Measurements from ENCODE around the gene CEP170.
A peak's percentile ranks its signal among the peaks of the same experiment; 100 is the strongest.

The CEP170 gene

DNA sequence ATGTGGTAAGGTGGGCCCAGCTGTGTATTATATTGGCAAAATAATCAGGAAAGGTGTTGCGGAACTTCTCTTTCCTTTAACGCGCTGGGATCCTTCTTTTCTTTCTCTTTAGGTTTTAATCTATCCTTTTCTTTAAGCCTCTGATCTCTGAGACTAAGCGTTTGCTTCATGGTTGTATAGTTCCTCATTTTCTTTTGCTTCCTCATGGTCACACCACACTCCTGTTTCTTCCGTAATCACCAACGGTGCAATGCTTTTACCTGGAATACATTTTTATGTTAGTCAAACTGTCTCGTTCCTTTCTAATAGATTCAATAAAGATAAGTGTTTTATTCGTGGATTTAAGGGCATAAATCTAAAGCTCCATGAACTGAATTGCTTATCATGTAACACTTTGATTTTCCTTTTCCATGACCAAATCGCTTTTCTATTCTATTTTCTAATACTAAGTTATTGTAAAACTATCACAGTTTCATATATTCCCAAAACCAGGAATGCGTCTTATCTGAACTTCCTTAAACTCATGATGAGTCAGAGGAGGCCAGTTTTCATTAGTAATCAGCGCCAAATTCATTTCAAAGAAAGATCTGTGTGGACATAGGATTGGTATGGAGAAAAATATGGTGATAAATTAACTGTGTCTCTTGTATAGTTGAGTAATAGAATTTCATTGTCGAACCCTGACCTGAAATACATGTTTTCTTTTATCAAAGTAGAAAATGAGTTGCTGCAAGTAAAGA lies 13.0 kb upstream of the CEP170 start:
- DNase-seq: no peak

DNA sequence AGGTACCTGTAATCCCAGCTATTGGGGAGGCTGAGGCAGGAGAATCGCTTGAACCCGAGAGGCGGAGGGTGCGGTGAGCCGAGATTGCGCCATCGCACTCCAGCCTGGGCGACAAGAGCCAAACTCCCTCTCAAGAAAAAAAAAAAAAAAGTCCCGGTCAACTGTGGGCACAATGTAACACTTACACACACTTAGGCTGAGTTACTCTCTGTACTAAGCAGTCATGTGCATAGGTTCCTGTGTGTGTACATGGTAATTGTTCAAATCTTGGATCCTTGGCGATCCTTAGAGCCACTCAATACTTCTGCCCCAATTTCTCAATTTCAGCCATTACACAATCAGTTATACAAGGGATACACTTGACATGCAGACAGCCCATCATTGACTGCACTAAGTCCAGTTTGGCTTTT lies 12.4 kb upstream of the CEP170 start:
- DNase-seq: no peak

DNA sequence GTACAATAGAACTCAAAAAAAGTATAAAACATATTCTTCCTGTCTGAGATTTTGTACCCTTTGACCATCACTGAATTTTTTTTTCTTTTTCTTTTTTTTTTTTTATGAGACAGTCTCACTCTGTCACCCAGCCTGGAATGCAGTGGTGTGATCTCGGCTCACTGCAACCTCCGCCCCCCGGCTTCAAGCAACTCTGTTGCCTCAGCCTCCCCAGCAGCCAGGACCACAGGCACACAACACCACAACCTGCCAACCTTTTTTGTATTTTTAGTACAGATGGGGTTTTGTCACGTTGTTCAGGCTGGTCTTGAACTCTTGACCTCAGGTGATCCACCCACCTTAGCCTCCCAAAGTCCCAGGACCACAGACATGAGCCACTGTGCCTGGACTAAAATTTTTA lies 11.2 kb upstream of the CEP170 start:
- DNase-seq: no peak

DNA sequence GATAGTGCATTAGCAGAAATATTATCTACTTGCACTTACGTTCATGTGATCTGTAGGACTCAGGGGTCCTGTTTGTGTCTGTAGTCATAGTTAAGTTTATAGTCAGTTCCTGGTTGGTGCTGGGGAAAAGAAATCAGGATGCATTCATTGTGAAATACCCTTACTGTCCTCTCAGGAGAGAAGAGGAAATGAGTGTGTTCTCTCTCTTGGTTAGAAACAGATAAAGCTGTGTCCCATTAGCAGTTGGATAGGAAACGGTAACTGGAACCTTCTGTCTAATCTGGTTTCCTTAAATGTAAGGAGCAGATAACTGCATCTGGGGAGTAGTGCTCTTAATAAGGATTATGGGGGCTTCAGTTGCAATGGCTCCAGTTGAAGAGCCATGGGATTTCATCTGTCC lies 9.6 kb upstream of the CEP170 start:
- peak; percentile 65 for DNase-seq

DNA sequence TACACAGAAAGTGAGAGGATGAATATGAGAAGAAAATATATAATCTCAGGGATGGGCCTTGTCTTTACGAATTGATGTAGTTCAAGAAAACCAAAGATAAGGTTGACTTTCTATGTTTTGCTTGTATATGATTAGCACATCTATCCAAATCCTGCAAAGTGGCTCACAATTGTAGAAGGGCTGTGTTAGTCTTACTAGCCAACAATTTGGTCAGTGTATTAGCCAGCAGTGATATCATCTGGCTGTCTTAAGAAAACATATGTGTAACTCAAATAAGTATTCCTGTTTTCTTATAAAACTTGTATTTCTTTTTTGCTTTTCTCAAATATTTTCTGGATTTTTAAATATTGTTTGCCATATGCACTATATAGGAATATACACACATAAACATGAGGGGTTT lies 6.3 kb upstream of the CEP170 start:
- DNase-seq: no peak

DNA sequence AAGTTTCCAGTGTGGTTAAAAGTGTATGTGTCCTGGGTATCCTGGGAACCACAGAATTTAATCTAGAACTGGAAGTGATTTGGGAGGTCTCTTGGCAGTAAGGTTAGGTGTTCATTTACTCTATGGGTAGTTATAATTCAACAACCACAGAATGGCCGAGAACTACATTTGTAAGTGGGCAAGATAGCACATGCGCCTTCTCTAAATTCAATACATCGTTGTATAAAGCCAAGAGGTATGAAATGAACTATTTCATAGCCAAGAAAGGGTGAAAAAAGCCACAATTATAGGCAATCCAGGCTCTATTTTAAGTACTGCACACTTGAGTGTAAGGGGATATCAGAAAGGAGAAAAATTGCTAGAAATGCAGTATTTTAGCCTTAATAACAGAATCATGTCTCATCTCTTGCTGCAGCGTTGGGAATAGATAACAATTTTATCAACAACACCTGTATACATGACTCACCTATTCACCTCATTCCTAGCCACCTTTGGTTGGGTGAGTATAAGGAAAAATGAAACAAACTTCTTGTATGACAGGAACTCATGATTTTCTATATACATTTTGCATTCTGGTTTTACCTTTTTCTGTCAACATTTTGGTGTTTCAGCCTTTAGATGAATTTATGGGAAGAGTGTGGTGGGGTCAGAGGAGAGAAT lies 5.3 kb upstream of the CEP170 start:
- no peak for DNase-seq

DNA sequence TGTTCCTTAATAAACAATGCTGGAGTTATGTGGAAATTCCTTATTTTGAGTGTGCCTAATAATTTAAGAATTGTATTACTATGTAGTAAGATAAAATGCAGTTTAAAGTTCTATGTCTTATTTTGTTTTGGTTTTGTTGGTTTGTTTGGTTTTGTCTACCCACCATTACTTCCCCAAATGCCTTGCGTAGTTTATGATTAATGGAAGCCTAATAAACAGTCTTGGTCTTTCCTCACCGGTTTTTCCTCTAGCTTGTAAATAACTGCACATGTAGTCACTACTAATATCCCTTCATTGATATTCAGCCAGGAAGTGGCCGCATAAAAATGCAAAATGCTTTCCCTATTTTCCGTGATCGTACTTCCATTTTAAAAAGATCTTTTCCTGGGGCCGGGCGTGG lies 3.6 kb upstream of the CEP170 start:
- DNase-seq: no peak

DNA sequence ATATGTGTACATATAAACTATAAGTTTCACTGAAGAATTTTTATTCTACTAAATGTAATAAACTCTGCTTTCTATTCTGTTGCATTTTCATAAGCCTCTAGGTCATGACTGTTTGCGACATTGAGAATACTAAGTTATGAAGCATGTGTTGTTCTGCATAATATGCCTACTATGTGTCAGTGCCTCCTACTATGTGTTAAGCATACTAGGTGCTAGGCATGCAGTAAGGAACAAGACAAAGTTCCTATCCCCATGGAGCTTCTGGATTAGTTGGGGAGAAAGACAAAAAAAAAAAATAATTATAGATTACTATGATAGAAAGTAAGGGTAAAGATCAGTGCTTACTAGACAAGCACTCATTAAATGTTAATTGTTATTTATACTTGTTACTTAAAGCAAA lies 2.1 kb upstream of the CEP170 start:
- DNase-seq: no peak

DNA sequence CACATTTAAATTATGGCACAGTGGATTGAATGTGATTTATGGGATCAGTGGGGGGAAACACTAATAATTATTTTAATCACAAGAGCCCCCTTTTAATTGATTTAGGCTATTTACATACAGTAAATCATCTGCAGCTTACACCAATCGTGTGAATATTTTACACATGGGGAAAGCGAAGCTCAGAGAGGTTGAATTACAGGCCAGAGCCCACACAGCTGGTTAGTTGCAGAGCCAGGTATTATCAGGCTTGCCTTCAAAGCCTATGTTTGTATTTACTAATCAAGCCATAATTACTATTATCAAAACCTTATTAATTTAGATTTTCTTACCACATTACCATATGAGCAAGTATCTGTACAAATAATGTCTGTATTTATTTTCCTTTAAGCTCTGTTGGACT lies 1.5 kb upstream of the CEP170 start:
- no peak for DNase-seq

DNA sequence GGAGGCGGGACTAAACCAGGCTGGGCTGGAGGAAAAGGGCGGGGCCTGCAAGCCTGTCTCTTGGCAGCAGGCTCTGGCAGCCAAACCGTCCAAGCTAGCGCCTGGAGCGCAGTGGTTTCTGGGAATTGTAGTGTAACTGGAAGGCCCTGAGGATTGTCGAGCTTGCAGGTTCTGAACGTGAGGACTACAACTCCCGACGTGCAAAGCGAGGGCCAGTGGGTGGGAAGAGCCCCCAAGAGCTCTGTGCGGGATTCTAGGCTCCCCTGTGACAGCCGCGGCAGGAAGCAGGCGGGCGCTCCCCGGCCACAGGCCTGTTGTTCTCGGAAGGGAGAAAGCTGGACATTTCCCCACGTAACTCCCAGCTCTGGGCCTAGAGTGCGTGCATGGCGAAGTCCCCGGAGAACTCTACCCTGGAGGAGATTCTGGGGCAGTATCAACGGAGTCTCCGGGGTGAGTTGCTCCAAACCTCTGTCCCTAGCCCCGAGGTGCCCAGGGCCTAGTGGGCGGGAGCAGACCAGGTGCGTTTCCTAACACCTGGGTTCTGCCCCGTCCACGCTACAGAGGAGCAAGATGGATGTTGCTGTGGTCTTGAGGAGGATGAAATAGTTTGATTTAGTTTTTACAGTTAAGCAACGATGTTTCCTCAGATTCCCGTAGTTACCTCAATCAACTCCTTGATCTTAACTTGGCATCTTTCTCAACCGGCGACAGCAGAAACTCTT lies 871 bp upstream of the CEP170 start, which contains the start of gene SDCCAG8:
TSS of gene SDCCAG8 (plus strand) at position 251 of the 722 bp plus-strand sequence. CDS start at position 384, 133 bp downstream.
- peak; percentile 99 for DNase-seq

DNA sequence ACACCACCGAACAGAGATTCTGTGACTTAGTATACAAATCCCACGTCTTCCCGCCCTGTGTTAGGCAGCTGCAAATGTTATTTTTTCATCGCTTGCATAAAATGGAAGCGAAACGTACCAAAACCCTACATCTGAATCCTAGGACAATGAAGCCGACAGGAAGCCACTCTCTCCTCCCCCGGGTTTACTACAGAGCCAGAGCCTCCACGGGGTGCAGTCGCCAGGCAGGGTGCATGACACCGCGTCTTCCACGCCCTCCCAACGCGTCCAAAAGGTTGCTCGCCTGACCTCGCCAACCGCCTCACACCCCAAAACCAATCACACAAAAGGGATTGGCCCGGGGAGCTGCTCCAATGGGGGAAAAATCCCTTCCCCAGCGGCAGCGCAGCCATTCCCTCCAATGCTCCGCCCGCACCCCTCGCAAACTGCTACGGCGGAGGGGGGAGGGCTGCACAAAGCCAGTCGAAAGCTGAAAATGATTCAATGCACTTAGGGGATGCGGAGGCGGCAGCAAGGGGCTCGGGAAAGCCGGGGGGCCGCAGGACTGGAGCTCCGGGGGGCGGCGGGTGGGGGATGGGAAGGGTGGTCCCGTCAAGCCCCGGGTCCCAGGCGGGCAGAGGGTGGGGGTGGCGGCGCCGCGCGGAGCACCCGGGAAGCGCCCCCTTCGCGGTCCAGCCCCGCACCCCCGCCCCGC lies 701 bp downstream of the CEP170 start:
- peak; percentile 71 for DNase-seq

DNA sequence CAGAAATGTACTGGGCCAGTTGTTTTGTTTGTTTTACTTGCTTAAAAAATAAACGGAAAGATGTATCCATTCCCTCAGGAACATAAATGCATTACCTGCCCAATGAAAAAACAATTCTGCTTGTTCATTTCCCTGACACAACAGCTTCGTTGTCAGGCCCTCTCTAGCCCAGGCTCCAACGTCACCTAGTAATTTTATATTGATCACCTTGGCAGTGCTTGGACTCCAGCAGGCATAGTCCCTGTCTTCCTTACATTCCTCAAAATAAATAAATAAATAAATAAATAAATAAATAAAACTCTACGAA lies 1.2 kb downstream of the CEP170 start:
- peak; percentile 17 for DNase-seq

DNA sequence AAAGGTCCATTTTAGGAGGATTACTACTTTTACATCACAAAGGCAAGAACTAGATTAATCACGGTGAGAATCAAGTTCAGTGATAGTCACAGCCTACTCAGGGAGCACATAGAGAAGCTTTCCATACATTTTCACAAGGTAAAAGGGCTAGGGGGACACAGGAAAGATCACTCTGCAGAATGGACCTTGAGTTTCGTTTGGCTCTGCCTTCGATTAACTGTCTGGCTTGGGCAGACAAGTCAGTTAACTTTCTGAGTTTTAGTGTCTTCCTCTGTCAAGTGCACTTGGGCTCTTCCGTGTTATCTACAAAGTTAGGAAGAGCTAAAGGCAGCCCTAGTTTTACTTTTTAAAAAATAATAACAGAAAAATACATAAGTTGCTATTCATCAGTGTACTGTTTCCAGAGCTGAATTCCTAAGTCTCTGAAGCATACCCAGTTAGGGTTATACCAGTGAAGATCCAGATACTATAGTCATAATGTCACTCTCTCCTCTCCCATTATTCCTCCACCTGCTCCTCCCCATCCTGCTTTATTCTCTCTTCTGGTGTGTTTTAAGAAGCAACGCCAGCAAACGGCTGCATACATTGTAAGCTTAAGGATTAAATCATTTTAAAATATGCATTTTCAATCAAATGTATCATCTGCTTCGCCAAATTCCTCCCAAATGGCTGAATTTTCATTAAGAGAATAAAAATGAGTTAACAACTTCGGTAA lies 1.7 kb downstream of the CEP170 start:
- DNase-seq: no peak

DNA sequence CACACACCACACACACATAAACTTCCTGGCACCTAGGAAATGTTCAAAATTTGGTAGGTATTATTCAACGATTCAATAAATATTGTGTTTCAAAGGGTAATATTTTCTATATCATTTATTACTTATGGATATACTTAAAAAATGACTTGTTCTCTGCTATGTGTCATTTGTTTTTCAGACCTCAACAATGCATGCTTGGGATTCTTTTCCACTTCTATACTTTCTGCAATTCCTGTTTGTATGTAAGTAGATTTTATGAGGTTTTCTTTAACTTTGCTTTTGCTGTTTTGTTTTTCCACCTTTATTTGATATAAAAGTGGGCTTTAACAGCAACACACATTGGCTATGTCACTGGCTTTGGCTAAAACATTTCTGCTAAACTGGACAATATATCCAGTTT lies 3.5 kb downstream of the CEP170 start:
- no peak for DNase-seq

DNA sequence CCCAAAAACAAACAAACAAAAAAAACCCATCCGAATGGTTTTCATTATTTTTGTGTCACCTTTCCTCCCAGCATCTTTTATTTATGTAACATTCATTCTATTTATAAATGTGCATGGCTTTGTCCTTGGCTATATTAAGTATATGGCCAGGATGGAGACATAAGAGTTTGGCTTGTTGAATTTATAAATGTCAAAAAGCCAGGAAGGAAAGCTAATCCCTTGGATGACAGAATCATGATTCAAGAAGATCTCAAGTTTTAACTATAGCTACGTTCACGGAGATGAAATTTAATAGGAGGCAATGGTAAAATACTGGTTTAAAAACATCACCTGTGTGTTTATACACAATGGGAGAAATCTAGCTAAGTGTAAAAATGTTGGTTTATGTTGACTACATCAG lies 5.0 kb downstream of the CEP170 start:
- DNase-seq: no peak

DNA sequence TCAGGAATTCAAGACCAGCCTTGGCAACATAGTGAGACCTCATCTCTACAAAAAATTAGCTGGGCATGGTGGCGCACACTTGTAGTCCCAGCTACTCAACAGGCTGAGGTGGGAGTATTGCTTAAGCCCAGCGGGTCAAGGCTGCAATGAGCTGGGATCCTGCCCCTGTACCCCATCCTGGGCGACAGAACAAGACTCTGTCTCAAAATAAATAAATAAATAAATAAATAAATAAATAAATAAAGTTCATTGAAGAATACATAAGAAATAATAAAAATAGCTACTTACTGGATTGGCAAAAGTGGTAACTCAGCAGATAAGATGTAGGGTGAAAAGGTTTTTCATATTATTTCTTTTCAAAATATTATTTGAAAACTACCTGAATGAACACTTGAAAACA lies 5.9 kb downstream of the CEP170 start:
- no peak for DNase-seq

DNA sequence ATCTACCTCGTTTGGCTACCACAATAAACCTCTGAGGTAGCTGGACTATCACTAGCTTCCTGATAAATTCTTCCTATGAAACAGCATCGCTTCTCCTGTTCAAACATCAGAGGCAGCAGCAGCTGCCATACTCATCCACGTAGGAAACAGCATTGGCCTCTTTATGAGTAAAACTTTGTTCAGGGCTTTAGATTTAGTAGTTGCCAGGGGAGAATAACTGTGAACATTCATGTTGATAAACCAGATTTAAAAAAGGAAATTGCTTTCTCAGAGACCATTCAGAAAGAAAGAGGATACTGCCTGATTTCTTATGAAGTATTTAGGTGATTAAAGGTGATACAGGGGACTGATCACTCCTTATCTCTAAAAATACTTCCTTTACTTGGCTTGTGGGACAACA lies 7.2 kb downstream of the CEP170 start:
- no peak for DNase-seq

DNA sequence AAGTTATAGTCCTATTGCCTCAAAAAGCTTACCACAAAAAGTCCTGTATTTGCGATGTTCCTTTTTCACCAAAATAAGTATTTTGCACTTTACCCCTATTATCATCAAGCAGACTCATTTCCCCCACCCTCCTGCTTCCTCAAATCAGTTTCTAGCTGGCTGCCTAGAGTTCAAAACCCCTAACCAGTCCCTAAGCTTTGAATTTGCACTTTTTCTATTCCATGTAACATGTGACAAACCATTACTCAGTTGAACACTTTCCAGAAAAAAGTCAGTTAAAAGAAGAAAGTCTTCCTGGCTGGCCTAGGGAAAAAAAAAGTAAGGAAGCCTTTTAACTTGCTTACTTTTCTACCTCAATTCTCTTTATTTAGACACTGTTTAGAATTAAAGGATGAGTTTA lies 8.2 kb downstream of the CEP170 start:
- no peak for DNase-seq

DNA sequence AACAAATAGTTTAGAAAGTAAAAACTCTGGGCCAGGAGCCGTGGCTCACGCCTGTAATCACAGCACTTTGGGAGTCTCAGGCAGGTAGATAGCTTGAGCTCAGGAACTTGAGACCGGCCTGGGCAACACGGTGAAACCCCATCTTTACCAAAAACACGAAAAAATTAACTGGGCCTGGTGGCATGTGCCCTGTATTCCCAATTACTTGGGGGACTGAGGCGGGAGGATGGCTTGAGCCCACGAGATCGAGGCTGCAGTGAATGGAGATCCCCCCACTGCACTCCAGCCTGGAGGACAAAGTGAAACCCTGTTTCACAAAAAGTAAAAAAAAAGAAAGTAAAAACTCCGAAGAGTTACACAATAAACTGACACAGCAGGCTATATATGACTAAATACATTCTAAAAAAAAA lies 10.6 kb downstream of the CEP170 start:
- no peak for DNase-seq

DNA sequence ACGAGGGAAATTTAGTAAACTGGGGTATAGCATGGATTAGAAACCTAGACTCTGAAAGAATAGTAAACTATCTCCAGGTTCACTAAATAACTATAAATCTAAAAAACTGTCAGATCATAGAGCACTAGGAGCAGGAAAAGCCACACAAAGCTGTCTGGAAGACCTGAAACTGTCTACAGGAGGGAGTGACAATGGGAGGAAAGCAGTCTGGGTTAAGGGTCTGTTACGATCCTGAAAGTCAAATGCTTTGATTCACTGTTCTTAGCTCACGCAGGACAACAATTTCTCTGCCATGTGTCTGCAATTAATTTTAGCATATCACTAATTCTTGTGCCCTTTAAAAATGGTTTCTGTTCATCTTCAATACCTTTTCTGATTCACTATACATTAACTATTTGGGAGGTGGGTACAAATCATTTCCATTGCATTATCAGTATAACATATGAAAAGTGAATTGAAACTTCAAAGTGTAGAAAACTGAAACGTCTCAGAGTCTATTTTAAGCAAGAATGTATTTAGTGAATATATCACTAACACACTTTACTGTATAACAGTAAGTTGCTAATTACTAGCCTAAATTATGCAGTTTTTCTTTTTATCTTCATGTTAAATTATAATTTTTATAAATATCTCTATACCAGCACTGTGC lies 18.4 kb downstream of the CEP170 start:
- DNase-seq: no peak

DNA sequence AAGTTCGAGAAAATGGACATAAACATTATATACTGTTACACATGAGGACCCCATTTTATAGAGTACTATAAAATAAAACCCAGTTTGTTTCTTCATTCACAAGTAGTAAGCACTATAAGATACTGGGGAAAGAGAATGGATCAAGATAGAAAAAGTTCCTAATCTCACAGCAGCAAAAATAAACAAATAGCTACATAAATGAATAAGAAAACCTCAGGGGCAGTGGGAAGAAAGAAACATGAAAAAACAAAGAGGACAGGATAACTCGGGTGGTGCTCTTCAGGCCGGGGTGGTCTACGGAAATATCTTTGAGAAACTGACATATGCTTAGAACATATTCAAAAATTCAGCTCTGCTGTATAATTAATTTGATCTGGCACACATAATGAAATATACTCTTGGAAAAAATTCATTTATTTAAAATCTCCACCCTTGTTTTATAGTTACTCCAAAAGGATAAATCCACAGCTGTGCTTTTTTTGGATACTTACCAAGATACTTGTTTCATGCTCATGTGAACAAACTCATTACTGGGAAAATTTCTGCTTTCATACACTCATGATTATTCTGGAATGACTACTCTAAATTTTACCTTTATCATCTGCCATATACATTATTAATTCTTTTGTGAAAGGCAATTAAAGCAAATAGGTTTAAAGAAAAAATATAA lies 20.0 kb downstream of the CEP170 start:
- no peak for DNase-seq

DNA sequence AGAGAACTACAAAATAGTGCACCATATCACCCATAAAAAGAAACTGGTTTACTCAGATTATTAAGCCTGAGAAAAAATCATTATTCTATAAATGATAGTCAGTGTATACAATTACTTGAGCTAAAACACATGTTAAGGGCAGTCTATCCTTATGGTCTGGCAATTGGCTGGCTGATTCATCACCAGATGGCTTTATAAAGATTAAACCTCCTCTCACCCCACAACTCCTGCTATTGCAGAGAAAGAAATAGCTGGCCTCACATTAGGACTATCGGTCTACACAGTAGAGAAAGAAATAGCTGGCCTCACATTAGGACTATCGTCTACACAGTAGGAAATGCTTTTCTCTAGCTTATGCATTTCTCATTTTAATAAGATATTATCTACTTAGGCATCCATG lies 21.2 kb downstream of the CEP170 start:
- DNase-seq: no peak

Measured in activated CD4-positive, alpha-beta T cell treated with anti-CD3 and anti-CD28 coated beads, Interleukin-10, Interleukin-2, amounts not matched to agents 100 ng/mL and 50 ng/mL, durations not matched to agents 16 hours and 8 hours (primary cell).